GM12878 (cell line): ENCODE data around the gene CD300H. TPM values are rescaled to one million over a fixed set of nuclear protein-coding genes. Genes with fewer than 3 reads are reported as not detected.

ENCODE experiments used
- ATAC-seq: fragments of 200-7000 bp; cut with Tn5 transposase; 3 replicates; pipeline ENCODE4 v1.9.1; 2020; ENCODE audit warnings: mild to moderate bottlenecking, moderate library complexity
- BruUV-seq: library from RNA; stranded (reverse); fragments of 400-500 nt; replicated peaks from 2 replicates; lab custom pipeline; 2021; lab: Mats Ljungman, UMichigan
- CTCF ChIA-PET: fragments of 300-600 bp; sonication (Branson Sonifier 250); formaldehyde crosslinking; extraction: SDS; loops from one replicate; lab custom pipeline; 2021; ENCODE audit warnings: inconsistent platforms; lab: Yijun Ruan, JAX
- POLR2A ChIA-PET: fragments of 350-600 bp; formaldehyde crosslinking; extraction: SDS; loops from one replicate; lab custom pipeline; 2021; ENCODE audit warnings: inconsistent platforms; lab: Charles Lee
- RAD21 ChIA-PET: fragments of 300-600 bp; sonication (Branson Sonifier 250); formaldehyde crosslinking; loops from one replicate; lab custom pipeline; 2023; ENCODE audit warnings: antibody characterized with exemption; ENCODE audit not compliant: unreplicated experiment; lab: Charles Lee
- SMC1A ChIA-PET: fragments of 300-600 bp; sonication (Branson Sonifier 250); formaldehyde crosslinking; loops from one replicate; lab custom pipeline; 2023; ENCODE audit not compliant: unreplicated experiment, uncharacterized antibody; lab: Charles Lee
- DNase-seq: peaks from one replicate; pipeline ENCODE4 v3.0.0-alpha.2; 2011; ENCODE audit warnings: low read depth, low spot score
- FAIRE-seq: peaks from 3 replicates; lab custom pipeline; 2011; peaks lifted over from hg19 to GRCh38; lab: Jason Lieb, UNC
- H2AFZ ChIP-seq: 2 replicates; pipeline ENCODE4 v1.6.0; 2011; ENCODE audit warnings: low read depth, low read length, control low read depth; ENCODE audit not compliant: control insufficient read depth
- H3K27ac ChIP-seq: 2 replicates; pipeline ENCODE4 v1.5.1; 2011; ENCODE audit warnings: control low read depth; ENCODE audit not compliant: control insufficient read depth, insufficient read depth
- H3K27me3 ChIP-seq, 2 experiments: replicated peaks in 1 of 2; 2 replicates each; pipeline versions ENCODE4 v1.6.0 to v1.6.1; 2011; ENCODE audit warnings: low read length in 1 of 2; ENCODE audit not compliant: control insufficient read depth in 2 of 2, insufficient read depth in 2 of 2
- H3K36me3 ChIP-seq, 2 experiments: 2 replicates each; pipeline ENCODE4 v1.5.1; 2011; ENCODE audit warnings: low read length in 1 of 2; ENCODE audit not compliant: control insufficient read depth in 2 of 2, insufficient read depth in 2 of 2
- H3K4me1 ChIP-seq: 2 replicates; pipeline ENCODE4 v1.6.1; 2011; ENCODE audit warnings: mild to moderate bottlenecking, low read length, moderate library complexity, mixed read lengths; ENCODE audit not compliant: control insufficient read depth, insufficient read depth
- H3K4me2 ChIP-seq: 2 replicates; pipeline ENCODE4 v1.6.0; 2011; ENCODE audit warnings: control low read depth; ENCODE audit not compliant: control insufficient read depth, insufficient read depth
- H3K4me3 ChIP-seq: fragments of 200-600 bp; sonication (generic); 2 replicates; pipeline ENCODE4 v1.5.1; 2016
- H3K79me2 ChIP-seq: 2 replicates; pipeline ENCODE4 v1.6.0; 2011; ENCODE audit warnings: low read length; ENCODE audit not compliant: control insufficient read depth, insufficient read depth
- H3K9ac ChIP-seq: 2 replicates; pipeline ENCODE4 v1.8.0; 2011; ENCODE audit warnings: low read length, control low read depth, mixed read lengths; ENCODE audit not compliant: control insufficient read depth, insufficient read depth
- H3K9me3 ChIP-seq: replicated peaks from 3 replicates; pipeline ENCODE4 v1.5.1; 2011; ENCODE audit warnings: mild to moderate bottlenecking, low read length; ENCODE audit not compliant: control insufficient read depth, insufficient read depth
- H4K20me1 ChIP-seq: 2 replicates; pipeline ENCODE4 v1.6.0; 2011; ENCODE audit not compliant: control insufficient read depth, insufficient read depth
- CBFB ChIP-seq: IDR thresholded peaks from 2 replicates; pipeline ENCODE4 v1.6.1; 2016; ENCODE audit warnings: antibody characterized with exemption, low read depth
- CBX5 ChIP-seq: sonication (generic); IDR thresholded peaks from 2 replicates; pipeline ENCODE4 v1.6.1; 2016; ENCODE audit warnings: low read depth, moderate library complexity, mild to moderate bottlenecking, inconsistent platforms
- ETV6 ChIP-seq, 2 experiments: fragments of 450-650 bp in 1 of 2; IDR thresholded peaks in 1 of 2; conservative IDR thresholded peaks in 1 of 2; 2 replicates each; pipeline ENCODE4 v1.6.1; 2014; ENCODE audit warnings: antibody characterized with exemption in 1 of 2, borderline replicate concordance in 1 of 2, low read depth in 1 of 2, mild to moderate bottlenecking in 1 of 2, moderate library complexity in 1 of 2
- FOS ChIP-seq: IDR thresholded peaks from 3 replicates; pipeline ENCODE4 v1.6.1; 2011; ENCODE audit warnings: borderline replicate concordance; ENCODE audit not compliant: insufficient read length; ENCODE audit errors: extremely low read depth
- IKZF1 ChIP-seq: fragments of 450-650 bp; conservative IDR thresholded peaks from 2 replicates; pipeline ENCODE4 v1.6.1; 2017; ENCODE audit warnings: antibody characterized with exemption, mild to moderate bottlenecking
- MEF2A ChIP-seq: IDR thresholded peaks from 2 replicates; pipeline ENCODE4 v1.6.1; 2011; ENCODE audit warnings: low read depth, mild to moderate bottlenecking, low read length, moderate library complexity; ENCODE audit not compliant: insufficient read depth
- NFYB ChIP-seq: IDR thresholded peaks from 2 replicates; pipeline ENCODE4 v1.6.1; 2011; ENCODE audit warnings: low read depth, mild to moderate bottlenecking, low read length, improper control_type of control experiment, moderate library complexity; ENCODE audit not compliant: insufficient read depth
- NR2C2 ChIP-seq: IDR thresholded peaks from 2 replicates; pipeline ENCODE4 v1.6.1; 2011; ENCODE audit warnings: borderline replicate concordance, low read depth; ENCODE audit not compliant: control insufficient read depth, insufficient read length
- NR2F1 ChIP-seq: fragments of 450-650 bp; conservative IDR thresholded peaks from 2 replicates; pipeline ENCODE4 v1.6.1; 2017; ENCODE audit warnings: mild to moderate bottlenecking
- POLR2AphosphoS2 ChIP-seq: IDR thresholded peaks from 2 replicates; pipeline ENCODE4 v1.6.1; 2011; ENCODE audit warnings: low read depth, mild to moderate bottlenecking, low read length, improper control_type of control experiment, moderate library complexity
- YY1 ChIP-seq: IDR thresholded peaks from 2 replicates; pipeline ENCODE4 v1.6.1; 2011; ENCODE audit warnings: low read depth, mild to moderate bottlenecking, low read length
- WGBS: methylation state at CpG from one replicate; pipeline ENCODE4 v1.1.6; 2016; ENCODE audit warnings: low lambda C conversion rate; ENCODE audit not compliant: insufficient replicate concordance, insufficient coverage; ENCODE audit errors: missing lambda C conversion rate; 5-methylcytosine and 5-hydroxymethylcytosine counted together
- in situ Hi-C: fragments of 300-500 bp; cut with MboI; formaldehyde crosslinking; loops from 9 replicates; pipeline ENCODE4 v1.14.3; 2018; ENCODE audit warnings: mixed read lengths
- intact Hi-C: fragments of 100-400 bp; cut with micrococcal nuclease; formaldehyde crosslinking; loops from one replicate; pipeline ENCODE4 v1.14.2; 2022; ENCODE audit not compliant: unreplicated experiment
- polyA plus RNA-seq, 11 experiments: library from polyadenylated mRNA; depleted of rRNA in 4 of 11; unstranded in 6 of 11; stranded (reverse) in 5 of 11; fragments of >200 nt; fragmentation: Nextera tagmentation in 4 of 11; fragmentation: Illumina TruSeq in 1 of 11; extraction: Ambion mirVana in 4 of 11; extraction: Trizol in 1 of 11; gene quantifications; 1 replicate in 1 of 11; 2 replicates in 10 of 11; pipeline versions ENCODE4 v1.2.1 to v1.2.3, GENCODE V29; 2011 to 2016; ENCODE audit warnings: inconsistent platforms in 2 of 11, missing spikeins in 2 of 11, low read depth in 1 of 11
- total RNA-seq, 4 experiments: library from RNA; depleted of rRNA in 3 of 4; stranded (reverse); fragments of >200 nt in 3 of 4; fragmentation: Illumina TruSeq in 1 of 4; extraction: Trizol in 1 of 4; gene quantifications; 2 replicates each; pipeline versions ENCODE4 v1.2.1 to v1.2.3, GENCODE V29; 2013 to 2021
- TF ChIP-seq, protein P1 (sequence below): fragments of 450-650 bp; IDR thresholded peaks from 2 replicates; pipeline ENCODE4 v1.6.1; 2016; ENCODE audit warnings: mild to moderate bottlenecking
- TF ChIP-seq, protein P2 (sequence below): fragments of 450-650 bp; IDR thresholded peaks from 2 replicates; pipeline ENCODE4 v1.6.1; 2017; ENCODE audit warnings: mild to moderate bottlenecking, moderate library complexity

CD300H gene
- total and polyA plus RNA-seq, 10 of the 15 experiments (the other 5 are each of a cell fraction or from before 2014, with no cell fraction given), result not detected

DNA sequence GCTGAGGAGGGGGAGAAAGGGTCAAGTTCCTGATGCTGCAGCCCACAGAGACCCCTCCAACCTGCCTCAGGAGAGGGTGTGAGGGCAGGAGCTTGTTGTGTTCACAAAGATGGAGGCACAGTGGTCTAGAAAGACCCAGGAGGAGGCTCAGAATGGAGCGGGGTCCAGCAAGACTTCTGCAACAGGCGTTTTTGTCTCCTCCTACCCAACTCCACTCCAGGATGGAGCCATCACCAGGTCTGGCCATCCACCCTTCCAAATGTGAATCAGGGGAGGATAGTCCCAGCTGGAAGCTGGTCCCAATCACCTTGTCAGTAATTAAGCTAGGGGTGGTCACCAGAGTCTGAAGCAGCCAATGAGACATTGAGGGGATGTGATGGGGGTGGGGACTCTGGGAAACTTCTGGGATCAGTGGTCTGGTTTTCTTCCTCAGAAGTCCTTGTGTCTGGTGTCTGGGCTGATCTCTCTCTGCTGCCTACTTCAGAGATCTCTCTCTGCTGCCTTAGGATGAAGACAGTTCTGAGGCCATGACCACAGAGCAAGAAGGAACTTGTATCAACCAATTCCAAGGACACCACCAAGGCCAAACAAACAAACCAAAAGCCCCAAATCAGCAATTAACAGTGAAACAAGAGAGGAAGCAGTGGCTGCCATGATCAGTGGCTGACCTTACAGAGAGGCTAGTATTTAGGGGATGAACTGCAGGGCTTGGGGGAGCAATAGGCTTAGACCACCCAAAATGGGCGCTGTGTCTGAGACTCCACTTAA is 50.6 kb downstream of the CD300H start:
- ATAC-seq, result no peak
- 69% methylated on average over 3 of the region's 3 CpGs for WGBS
- Histone ChIP-seq H3K36me3 (no peaks in the 10 kb centered on the region), H3K9me3 (peaks cover 10% of the 10 kb centered on the region), H3K4me3 (no peak overlapping the region), H3K9ac (no peak overlapping the region), H4K20me1 (no peaks in the 10 kb centered on the region), H3K4me2 (no peak overlapping the region), H3K27me3 (no peaks in the 10 kb centered on the region), H2AFZ (no peak overlapping the region), H3K4me1 (peaks cover 17% of the 10 kb centered on the region), H3K27ac (no peak overlapping the region), H3K79me2 (no peaks in the 10 kb centered on the region)
- ChIA-PET CTCF (interaction anchor here (0.6 kb wide), 1 partner anchor 871 kb away, joined by 3 read pairs; no protein-coding TSS in a partner anchor), RAD21 (interaction anchor here (1.3 kb wide), 1 partner anchor 11 kb away, joined by 3 read pairs; no protein-coding TSS in a partner anchor), SMC1A (no interaction called here), POLR2A (interaction anchor here (0.7 to 1.1 kb wide), 2 partner anchors 12 to 146 kb away, joined by 3 read pairs; no protein-coding TSS in a partner anchor)
- DNase-seq, result no peak
- intact Hi-C loops (no loop called here), in situ Hi-C loops (loop anchor here (10.0 kb wide), 1 partner anchor 58 kb away; no protein-coding TSS in a partner anchor)
- BruUV-seq, result no TSS peak
- no peak for FAIRE-seq
- TF ChIP-seq NFYB (no peak), NR2C2 (no peak), CBFB (no peak), MEF2A (no peak), CBX5 (no peak), POLR2AphosphoS2 (no peak), YY1 (no peak), IKZF1 (no peak), FOS (no peak), ETV6 (conservative IDR thresholded peaks at IDR 0.05 in 1 of 2, IDR thresholded peaks at IDR 0.05 in 1 of 2; ENCODE audit: borderline replicate concordance in 1 of 2, low read depth in 1 of 2) (no peak), NR2F1 (no peak)
- TF ChIP-seq, protein P1, sequence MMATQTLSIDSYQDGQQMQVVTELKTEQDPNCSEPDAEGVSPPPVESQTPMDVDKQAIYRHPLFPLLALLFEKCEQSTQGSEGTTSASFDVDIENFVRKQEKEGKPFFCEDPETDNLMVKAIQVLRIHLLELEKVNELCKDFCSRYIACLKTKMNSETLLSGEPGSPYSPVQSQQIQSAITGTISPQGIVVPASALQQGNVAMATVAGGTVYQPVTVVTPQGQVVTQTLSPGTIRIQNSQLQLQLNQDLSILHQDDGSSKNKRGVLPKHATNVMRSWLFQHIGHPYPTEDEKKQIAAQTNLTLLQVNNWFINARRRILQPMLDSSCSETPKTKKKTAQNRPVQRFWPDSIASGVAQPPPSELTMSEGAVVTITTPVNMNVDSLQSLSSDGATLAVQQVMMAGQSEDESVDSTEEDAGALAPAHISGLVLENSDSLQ, result no peak
- TF ChIP-seq, protein P2, sequence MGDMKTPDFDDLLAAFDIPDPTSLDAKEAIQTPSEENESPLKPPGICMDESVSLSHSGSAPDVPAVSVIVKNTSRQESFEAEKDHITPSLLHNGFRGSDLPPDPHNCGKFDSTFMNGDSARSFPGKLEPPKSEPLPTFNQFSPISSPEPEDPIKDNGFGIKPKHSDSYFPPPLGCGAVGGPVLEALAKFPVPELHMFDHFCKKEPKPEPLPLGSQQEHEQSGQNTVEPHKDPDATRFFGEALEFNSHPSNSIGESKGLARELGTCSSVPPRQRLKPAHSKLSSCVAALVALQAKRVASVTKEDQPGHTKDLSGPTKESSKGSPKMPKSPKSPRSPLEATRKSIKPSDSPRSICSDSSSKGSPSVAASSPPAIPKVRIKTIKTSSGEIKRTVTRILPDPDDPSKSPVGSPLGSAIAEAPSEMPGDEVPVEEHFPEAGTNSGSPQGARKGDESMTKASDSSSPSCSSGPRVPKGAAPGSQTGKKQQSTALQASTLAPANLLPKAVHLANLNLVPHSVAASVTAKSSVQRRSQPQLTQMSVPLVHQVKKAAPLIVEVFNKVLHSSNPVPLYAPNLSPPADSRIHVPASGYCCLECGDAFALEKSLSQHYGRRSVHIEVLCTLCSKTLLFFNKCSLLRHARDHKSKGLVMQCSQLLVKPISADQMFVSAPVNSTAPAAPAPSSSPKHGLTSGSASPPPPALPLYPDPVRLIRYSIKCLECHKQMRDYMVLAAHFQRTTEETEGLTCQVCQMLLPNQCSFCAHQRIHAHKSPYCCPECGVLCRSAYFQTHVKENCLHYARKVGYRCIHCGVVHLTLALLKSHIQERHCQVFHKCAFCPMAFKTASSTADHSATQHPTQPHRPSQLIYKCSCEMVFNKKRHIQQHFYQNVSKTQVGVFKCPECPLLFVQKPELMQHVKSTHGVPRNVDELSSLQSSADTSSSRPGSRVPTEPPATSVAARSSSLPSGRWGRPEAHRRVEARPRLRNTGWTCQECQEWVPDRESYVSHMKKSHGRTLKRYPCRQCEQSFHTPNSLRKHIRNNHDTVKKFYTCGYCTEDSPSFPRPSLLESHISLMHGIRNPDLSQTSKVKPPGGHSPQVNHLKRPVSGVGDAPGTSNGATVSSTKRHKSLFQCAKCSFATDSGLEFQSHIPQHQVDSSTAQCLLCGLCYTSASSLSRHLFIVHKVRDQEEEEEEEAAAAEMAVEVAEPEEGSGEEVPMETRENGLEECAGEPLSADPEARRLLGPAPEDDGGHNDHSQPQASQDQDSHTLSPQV, result no peak
